H9 (cell line): ENCODE results near the gene DGCR8. TPM values are rescaled to one million over a fixed set of nuclear protein-coding genes. Genes with fewer than 3 reads are reported as not detected.

ENCODE experiments used
- DNase-seq: peaks from one replicate; pipeline ENCODE4 v3.0.0-alpha.2; 2017
- H2AFZ ChIP-seq: one replicate; pipeline ENCODE4 v1.6.1; 2013; ENCODE audit warnings: mild to moderate bottlenecking, low read length, control low read depth, moderate library complexity
- H2AK5ac ChIP-seq: 2 replicates; pipeline ENCODE4 v1.6.1; 2013; ENCODE audit warnings: low read length, control low read depth, mixed read lengths; ENCODE audit not compliant: insufficient read length
- H2BK120ac ChIP-seq: one replicate; pipeline ENCODE4 v1.6.1; 2013; ENCODE audit warnings: low read depth, mild to moderate bottlenecking, low read length, control low read depth, inconsistent platforms; ENCODE audit not compliant: poor library complexity, severe bottlenecking
- H2BK12ac ChIP-seq: 2 replicates; pipeline ENCODE4 v1.6.1; 2013; ENCODE audit warnings: low read length, control low read depth, mixed read lengths, low read depth; ENCODE audit not compliant: insufficient read length
- H2BK15ac ChIP-seq: 2 replicates; pipeline ENCODE4 v1.6.1; 2013; ENCODE audit warnings: low read depth, low read length, control low read depth
- H2BK20ac ChIP-seq: one replicate; pipeline ENCODE4 v1.6.1; 2013; ENCODE audit warnings: low read depth, mild to moderate bottlenecking, low read length, control low read depth, inconsistent platforms; ENCODE audit not compliant: poor library complexity, severe bottlenecking
- H2BK5ac ChIP-seq: 2 replicates; pipeline ENCODE4 v1.6.1; 2013; ENCODE audit warnings: low read length, control low read depth, mixed read lengths; ENCODE audit not compliant: insufficient read length
- H3K14ac ChIP-seq: 2 replicates; pipeline ENCODE4 v1.6.1; 2013; ENCODE audit warnings: low read length, control low read depth; ENCODE audit not compliant: insufficient read depth
- H3K18ac ChIP-seq: 2 replicates; pipeline ENCODE4 v1.6.1; 2013; ENCODE audit warnings: low read depth, mild to moderate bottlenecking, mixed read lengths, low read length, control low read depth; ENCODE audit not compliant: insufficient read length
- H3K23ac ChIP-seq: 2 replicates; pipeline ENCODE4 v1.6.1; 2013; ENCODE audit warnings: low read length, control low read depth, mixed read lengths, low read depth; ENCODE audit not compliant: insufficient read length
- H3K23me2 ChIP-seq: 2 replicates; pipeline ENCODE4 v1.6.1; 2013; ENCODE audit warnings: low read depth, mild to moderate bottlenecking, mixed read lengths, low read length, control low read depth; ENCODE audit not compliant: insufficient read length, poor library complexity, severe bottlenecking
- H3K27ac ChIP-seq: 2 replicates; pipeline ENCODE4 v1.5.1; 2013; ENCODE audit warnings: low read length, control low read depth, mixed read lengths, low read depth; ENCODE audit not compliant: insufficient read length
- H3K27me3 ChIP-seq: 2 replicates; pipeline ENCODE4 v1.6.1; 2013; ENCODE audit warnings: low read length, control low read depth, inconsistent platforms; ENCODE audit not compliant: insufficient read depth
- H3K4ac ChIP-seq: 2 replicates; pipeline ENCODE4 v1.6.1; 2013; ENCODE audit warnings: low read depth, mild to moderate bottlenecking, control low read depth, inconsistent platforms, low read length, moderate library complexity
- H3K4me1 ChIP-seq: 2 replicates; pipeline ENCODE4 v1.6.1; 2013; ENCODE audit warnings: low read length, control low read depth, inconsistent platforms; ENCODE audit not compliant: insufficient read depth
- H3K4me2 ChIP-seq: 2 replicates; pipeline ENCODE4 v1.6.1; 2013; ENCODE audit warnings: low read length, control low read depth, mixed read lengths; ENCODE audit not compliant: insufficient read length, insufficient read depth
- H3K56ac ChIP-seq: 2 replicates; pipeline ENCODE4 v1.6.1; 2013; ENCODE audit warnings: low read depth, mild to moderate bottlenecking, mixed read lengths, low read length, control low read depth; ENCODE audit not compliant: insufficient read length
- H3K79me1 ChIP-seq: 2 replicates; pipeline ENCODE4 v1.6.1; 2013; ENCODE audit warnings: low read depth, mild to moderate bottlenecking, moderate library complexity, low read length, control low read depth, inconsistent platforms; ENCODE audit not compliant: insufficient read depth, poor library complexity, severe bottlenecking
- H3K79me2 ChIP-seq: 2 replicates; pipeline ENCODE4 v1.6.1; 2013; ENCODE audit warnings: low read length, control low read depth, inconsistent platforms; ENCODE audit not compliant: insufficient read depth
- H3K9ac ChIP-seq: 2 replicates; pipeline ENCODE4 v1.6.1; 2013; ENCODE audit warnings: low read length, control low read depth, mixed read lengths; ENCODE audit not compliant: insufficient read length; ENCODE audit errors: extremely low read depth
- H3K9me3 ChIP-seq: one replicate; pipeline ENCODE4 v1.6.1; 2013; ENCODE audit warnings: low read depth, low read length, inconsistent platforms; ENCODE audit not compliant: control insufficient read depth
- H3T11ph ChIP-seq: one replicate; pipeline ENCODE4 v1.6.1; 2013; ENCODE audit warnings: mild to moderate bottlenecking, low read length, control low read depth, inconsistent platforms
- H4K20me1 ChIP-seq: one replicate; pipeline ENCODE4 v1.6.1; 2013; ENCODE audit not compliant: control insufficient read depth, insufficient read length, insufficient read depth
- H4K5ac ChIP-seq: 2 replicates; pipeline ENCODE4 v1.6.1; 2013; ENCODE audit warnings: low read depth, mild to moderate bottlenecking, mixed read lengths, low read length, control low read depth; ENCODE audit not compliant: insufficient read length
- H4K8ac ChIP-seq: replicated peaks from 2 replicates; pipeline ENCODE4 v1.6.1; 2013; ENCODE audit warnings: low read length, control low read depth, mixed read lengths, low read depth; ENCODE audit not compliant: insufficient read length
- H4K91ac ChIP-seq: 2 replicates; pipeline ENCODE4 v1.6.1; 2013; ENCODE audit warnings: low read depth, mild to moderate bottlenecking, moderate library complexity, mixed read lengths, low read length, control low read depth; ENCODE audit not compliant: insufficient read length
- H3K27ac Mint-ChIP-seq, 3 experiments: 2 replicates in 2 of 3; 3 replicates in 1 of 3; pipeline ENCODE4 v1.8.0; 2020 to 2021; ENCODE audit warnings: mixed read lengths in 3 of 3, mild to moderate bottlenecking in 1 of 3, moderate library complexity in 1 of 3
- H3K27me3 Mint-ChIP-seq: 2 replicates; pipeline ENCODE4 v1.8.0; 2021; ENCODE audit warnings: low read depth, mild to moderate bottlenecking, moderate library complexity, mixed read lengths
- H3K36me3 Mint-ChIP-seq, 3 experiments: 2 replicates in 2 of 3; 3 replicates in 1 of 3; pipeline ENCODE4 v1.8.0; 2020 to 2021; ENCODE audit warnings: low read depth in 3 of 3, mixed read lengths in 3 of 3; ENCODE audit not compliant: insufficient read depth in 1 of 3
- H3K4me1 Mint-ChIP-seq, 2 experiments: 2 replicates each; pipeline ENCODE4 v1.8.0; 2020; ENCODE audit warnings: mixed read lengths in 2 of 2
- H3K4me3 Mint-ChIP-seq, 2 experiments: 2 replicates in 1 of 2; 3 replicates in 1 of 2; pipeline ENCODE4 v1.8.0; 2020 to 2021; ENCODE audit warnings: mild to moderate bottlenecking in 2 of 2, mixed read lengths in 2 of 2, moderate library complexity in 1 of 2
- H3K9me3 Mint-ChIP-seq, 2 experiments: 2 replicates in 1 of 2; 3 replicates in 1 of 2; pipeline ENCODE4 v1.8.0; 2020; ENCODE audit warnings: mild to moderate bottlenecking in 2 of 2, mixed read lengths in 2 of 2, moderate library complexity in 1 of 2
- CTCF ChIP-seq: fragments of 200-600 bp; sonication (generic); conservative IDR thresholded peaks from 3 replicates; pipeline ENCODE4 v1.8.0; 2021; ENCODE audit warnings: antibody characterized with exemption, mild to moderate bottlenecking
- WGBS: extraction: QIAGEN DNeasy Blood & Tissue Kit; methylation state at CpG from one replicate; pipeline ENCODE4 v1.1.7; 2013; ENCODE audit warnings: missing lambda C conversion rate, low lambda C conversion rate, mixed read lengths; ENCODE audit not compliant: insufficient read length; ENCODE audit errors: extremely low coverage; 5-methylcytosine and 5-hydroxymethylcytosine counted together
- total RNA-seq: library from RNA; stranded (reverse); gene quantifications from 2 replicates; pipeline ENCODE4 v1.2.1, GENCODE V29; 2021

DGCR8 gene
- total RNA-seq, 1 experiment from 2014 or later: 74.5 TPM

- Histone ChIP-seq H3K23me2 (peaks cover 3% of the 10 kb centered on the region), H2BK20ac (no peak overlapping the region), H2BK5ac (no peak overlapping the region), H3K14ac (no peak overlapping the region), H2BK15ac (no peak overlapping the region), H3K56ac (no peak overlapping the region), H4K20me1 (no peaks in the 10 kb centered on the region), H3K79me1 (peaks cover 3% of the 10 kb centered on the region), H3K27me3 (no peaks in the 10 kb centered on the region), H2AFZ (no peak overlapping the region), H3K4me1 (no peaks in the 10 kb centered on the region), H3K4me2 (no peak overlapping the region), H4K91ac (no peak overlapping the region), H3K9me3 (no peaks in the 10 kb centered on the region), H3T11ph (no peak overlapping the region), H4K8ac (no peak overlapping the region), H2BK12ac (no peak overlapping the region), H3K4ac (no peak overlapping the region), H3K18ac (no peak overlapping the region), H3K9ac (no peak overlapping the region), H4K5ac (no peak overlapping the region), H3K27ac (no peak overlapping the region), H2AK5ac (no peak overlapping the region), H3K79me2 (peaks cover 2% of the 10 kb centered on the region; the same call in 1 of the 2 replicates), H3K23ac (no peak overlapping the region), H2BK120ac (no peak overlapping the region)
- Mint-ChIP-seq H3K4me3 (no peak overlapping the region), H3K27ac (no peak overlapping the region), H3K36me3 (peaks cover 18 to 56% (median 44%) of the 10 kb centered on the region in 3 experiments; a peak in 6 of 7 replicates), H3K9me3 (no peaks in the 10 kb centered on the region), H3K4me1 (no peaks in the 10 kb centered on the region; a peak in 2 of 4 replicates), H3K27me3 (no peaks in the 10 kb centered on the region; the same call in 1 of the 2 replicates)
- no peak for TF ChIP-seq CTCF
- WGBS: no CpG with 5 or more reads among the region's 26 CpGs
- no peak for DNase-seq
Observed at GRCh38 chr22:20112623-20113511, 32.8 kb downstream of the DGCR8 start.
